ENCODE data around the gene SIRT6. TPM values are rescaled to one million over a fixed set of nuclear protein-coding genes. Genes with fewer than 3 reads are reported as not detected.
"Not testable (repeated sequence)": the region's sequence is repeated elsewhere in the genome, so short reads cannot be mapped to it uniquely, and the experiment has no call there.

SIRT6 gene
- total and polyA plus RNA-seq, 2 donors from 2014 or later: 27.0 to 27.3 TPM

GRCh38 chr19:4197228-4197624, 14.9 kb upstream of the SIRT6 start:
- DNase-seq (no peak), FAIRE-seq (no peak)
- intact Hi-C loops (cut with DNase I): no loop called here
- Histone ChIP-seq H3K9ac (ENCODE audit: low read length in 3 of 3) (no peak overlapping the region), H3K27me3 (ENCODE audit: control insufficient read depth, insufficient read depth, low read length) (no peaks in the 10 kb centered on the region), H3K27ac (ENCODE audit: low read depth in 2 of 2, low read length in 2 of 2) (no peak overlapping the region), H3K4me3 (ENCODE audit: low read length in 3 of 3) (no peak overlapping the region), H3K9me3 (ENCODE audit: control insufficient read depth in 2 of 3, insufficient read depth in 1 of 3, low read length in 3 of 3) (no peaks in the 10 kb centered on the region), H3K36me3 (ENCODE audit: control insufficient read depth in 2 of 3, insufficient read depth in 3 of 3, low read length in 3 of 3) (no peaks in the 10 kb centered on the region), H3K4me1 (ENCODE audit: control insufficient read depth in 2 of 3, insufficient read depth in 2 of 3, low read depth in 1 of 3, low read length in 3 of 3) (no peaks in the 10 kb centered on the region)
- TF ChIP-seq CTCF (IDR thresholded peaks at IDR 0.05; ENCODE audit: borderline replicate concordance, extremely low read depth, insufficient read depth): no peak

GRCh38 chr19:4196587-4197148, 14.3 kb upstream of the SIRT6 start:
- FAIRE-seq: no peak
- DNase-seq: no peak
- TF ChIP-seq CTCF (IDR thresholded peaks at IDR 0.05; ENCODE audit: borderline replicate concordance, extremely low read depth, insufficient read depth): no peak
- Histone ChIP-seq H3K4me3 (ENCODE audit: low read length in 3 of 3) (no peak overlapping the region), H3K9ac (ENCODE audit: low read length in 3 of 3) (no peak overlapping the region), H3K27ac (ENCODE audit: low read depth in 2 of 2, low read length in 2 of 2) (no peak overlapping the region), H3K27me3 (ENCODE audit: control insufficient read depth, insufficient read depth, low read length) (no peaks in the 10 kb centered on the region), H3K4me1 (ENCODE audit: control insufficient read depth in 2 of 3, insufficient read depth in 2 of 3, low read depth in 1 of 3, low read length in 3 of 3) (no peaks in the 10 kb centered on the region), H3K9me3 (ENCODE audit: control insufficient read depth in 2 of 3, insufficient read depth in 1 of 3, low read length in 3 of 3) (no peaks in the 10 kb centered on the region), H3K36me3 (ENCODE audit: control insufficient read depth in 2 of 3, insufficient read depth in 3 of 3, low read length in 3 of 3) (no peaks in the 10 kb centered on the region)
- intact Hi-C loops (cut with DNase I): no loop called here

- H3K4me1 ChIP-seq (ENCODE audit: control insufficient read depth in 2 of 3, insufficient read depth in 2 of 3, low read depth in 1 of 3, low read length in 3 of 3): no peaks in the 10 kb centered on the region
- no peaks in the 10 kb centered on the region for H3K36me3 ChIP-seq (ENCODE audit: control insufficient read depth in 2 of 3, insufficient read depth in 3 of 3, low read length in 3 of 3)
- H3K9ac ChIP-seq (ENCODE audit: low read length in 3 of 3): no peak overlapping the region
- DNase-seq: no peak
- intact Hi-C loops (cut with DNase I): no loop called here
- FAIRE-seq: no peak
- no peak overlapping the region for H3K27ac ChIP-seq (ENCODE audit: low read depth in 2 of 2, low read length in 2 of 2)
- no peak for TF ChIP-seq CTCF (IDR thresholded peaks at IDR 0.05; ENCODE audit: borderline replicate concordance, extremely low read depth, insufficient read depth)
- no peak overlapping the region for H3K4me3 ChIP-seq (ENCODE audit: low read length in 3 of 3)
- H3K27me3 ChIP-seq (ENCODE audit: control insufficient read depth, insufficient read depth, low read length): no peaks in the 10 kb centered on the region
- H3K9me3 ChIP-seq (ENCODE audit: control insufficient read depth in 2 of 3, insufficient read depth in 1 of 3, low read length in 3 of 3): no peaks in the 10 kb centered on the region
Measured at GRCh38 chr19:4196009-4196408, 13.6 kb upstream of the SIRT6 start.

GRCh38 chr19:4194353-4194752, 12.0 kb upstream of the SIRT6 start:
- Histone ChIP-seq H3K4me3 (ENCODE audit: low read length in 3 of 3) (no peak overlapping the region), H3K4me1 (ENCODE audit: control insufficient read depth in 2 of 3, insufficient read depth in 2 of 3, low read depth in 1 of 3, low read length in 3 of 3) (no peaks in the 10 kb centered on the region), H3K9ac (ENCODE audit: low read length in 3 of 3) (no peak overlapping the region), H3K36me3 (ENCODE audit: control insufficient read depth in 2 of 3, insufficient read depth in 3 of 3, low read length in 3 of 3) (no peaks in the 10 kb centered on the region), H3K27ac (ENCODE audit: low read depth in 2 of 2, low read length in 2 of 2) (no peak overlapping the region), H3K27me3 (ENCODE audit: control insufficient read depth, insufficient read depth, low read length) (no peaks in the 10 kb centered on the region), H3K9me3 (ENCODE audit: control insufficient read depth in 2 of 3, insufficient read depth in 1 of 3, low read length in 3 of 3) (no peaks in the 10 kb centered on the region)
- no peak for FAIRE-seq
- no peak for TF ChIP-seq CTCF (IDR thresholded peaks at IDR 0.05; ENCODE audit: borderline replicate concordance, extremely low read depth, insufficient read depth)
- DNase-seq: no peak
- intact Hi-C loops (cut with DNase I): no loop called here

- H3K9ac ChIP-seq (ENCODE audit: low read length in 3 of 3); intact Hi-C loops (cut with DNase I); FAIRE-seq; H3K27ac ChIP-seq (ENCODE audit: low read depth in 2 of 2, low read length in 2 of 2); H3K4me3 ChIP-seq (ENCODE audit: low read length in 3 of 3); H3K36me3 ChIP-seq (ENCODE audit: control insufficient read depth in 2 of 3, insufficient read depth in 3 of 3, low read length in 3 of 3); H3K9me3 ChIP-seq (ENCODE audit: control insufficient read depth in 2 of 3, insufficient read depth in 1 of 3, low read length in 3 of 3); DNase-seq; H3K27me3 ChIP-seq (ENCODE audit: control insufficient read depth, insufficient read depth, low read length); H3K4me1 ChIP-seq (ENCODE audit: control insufficient read depth in 2 of 3, insufficient read depth in 2 of 3, low read depth in 1 of 3, low read length in 3 of 3): not testable (repeated sequence)
Measured at GRCh38 chr19:4192537-4192936, 10.2 kb upstream of the SIRT6 start.
